Stimulated activated memory B cell treated with anti-CD40 and anti-IgM and Interleukin-4, amounts not matched to agents 10 μg/mL and 1 μg/mL and 100 μg/mL, for 72 hours (primary cell): ENCODE data around the gene RRP36.

Experiments used
- ATAC-seq: fragments of 150-1000 bp; cut with Tn5 transposase; 2 replicates; pipeline ENCODE4 v1.10.0; 2021
- H3K27ac Mint-ChIP-seq: one replicate; pipeline ENCODE4 v1.8.0; 2022; ENCODE audit warnings: mild to moderate bottlenecking, mixed read lengths
- H3K27me3 Mint-ChIP-seq: one replicate; pipeline ENCODE4 v1.8.0; 2022; ENCODE audit warnings: mixed read lengths
- H3K36me3 Mint-ChIP-seq: one replicate; pipeline ENCODE4 v1.8.0; 2022; ENCODE audit warnings: mixed read lengths
- H3K4me1 Mint-ChIP-seq: one replicate; pipeline ENCODE4 v1.8.0; 2022; ENCODE audit warnings: mixed read lengths
- H3K4me3 Mint-ChIP-seq: one replicate; pipeline ENCODE4 v1.8.0; 2022; ENCODE audit warnings: mild to moderate bottlenecking, moderate library complexity, mixed read lengths
- H3K9me3 Mint-ChIP-seq: one replicate; pipeline ENCODE4 v1.8.0; 2022; ENCODE audit warnings: mixed read lengths

The RRP36 gene

DNA sequence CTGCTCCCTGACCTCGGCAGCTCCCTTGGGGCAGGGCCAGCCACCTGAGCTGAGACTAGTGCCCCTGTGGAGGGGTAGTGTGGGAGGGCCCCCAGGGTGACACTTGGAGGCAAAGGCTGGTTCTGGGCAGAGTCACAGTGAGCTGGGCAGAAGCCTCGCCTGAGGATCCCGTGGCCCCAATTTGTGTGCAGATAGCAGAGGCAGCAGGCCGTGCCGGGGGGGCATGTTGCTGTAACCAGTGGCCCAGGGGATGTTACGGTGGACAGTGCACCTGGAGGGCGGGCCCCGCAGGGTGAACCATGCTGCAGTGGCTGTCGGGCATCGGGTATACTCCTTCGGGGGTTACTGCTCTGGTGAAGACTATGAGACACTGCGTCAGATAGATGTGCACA, 4.5 kb upstream of the RRP36 start:
- no peak for ATAC-seq
- H3K27ac Mint-ChIP-seq = peak overlapping the region; percentile 6
- no peak overlapping the region for H3K4me3 Mint-ChIP-seq
- no peaks in the 10 kb centered on the region for H3K9me3 Mint-ChIP-seq
- H3K27me3 Mint-ChIP-seq = no peaks in the 10 kb centered on the region
- peaks cover 66% of the 10 kb centered on the region for H3K4me1 Mint-ChIP-seq
- H3K36me3 Mint-ChIP-seq = peaks cover 27% of the 10 kb centered on the region

DNA sequence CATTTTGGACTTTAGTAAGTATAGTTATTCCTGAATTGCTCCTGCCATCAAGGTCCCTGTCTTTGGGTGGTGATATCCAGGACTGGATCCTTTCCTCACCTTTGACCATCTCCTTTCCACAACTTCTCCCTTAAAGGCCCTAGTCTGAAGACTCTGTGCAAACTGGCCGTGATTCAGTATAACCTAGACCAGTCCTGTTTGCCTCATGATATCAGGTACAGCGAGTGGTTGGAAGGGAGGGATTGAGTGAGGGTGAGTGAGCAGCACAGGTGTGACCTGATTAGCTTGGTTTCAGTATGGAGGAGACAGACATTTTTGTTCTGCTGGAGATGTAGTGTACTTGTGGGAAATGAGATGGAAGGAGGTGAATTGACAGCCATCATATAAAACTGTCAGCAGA, 2.3 kb upstream of the RRP36 start:
- no peak overlapping the region for H3K27ac Mint-ChIP-seq
- no peak for ATAC-seq
- H3K9me3 Mint-ChIP-seq = no peaks in the 10 kb centered on the region
- no peaks in the 10 kb centered on the region for H3K27me3 Mint-ChIP-seq
- peaks cover 35% of the 10 kb centered on the region for H3K36me3 Mint-ChIP-seq
- H3K4me1 Mint-ChIP-seq = peaks cover 53% of the 10 kb centered on the region
- no peak overlapping the region for H3K4me3 Mint-ChIP-seq

DNA sequence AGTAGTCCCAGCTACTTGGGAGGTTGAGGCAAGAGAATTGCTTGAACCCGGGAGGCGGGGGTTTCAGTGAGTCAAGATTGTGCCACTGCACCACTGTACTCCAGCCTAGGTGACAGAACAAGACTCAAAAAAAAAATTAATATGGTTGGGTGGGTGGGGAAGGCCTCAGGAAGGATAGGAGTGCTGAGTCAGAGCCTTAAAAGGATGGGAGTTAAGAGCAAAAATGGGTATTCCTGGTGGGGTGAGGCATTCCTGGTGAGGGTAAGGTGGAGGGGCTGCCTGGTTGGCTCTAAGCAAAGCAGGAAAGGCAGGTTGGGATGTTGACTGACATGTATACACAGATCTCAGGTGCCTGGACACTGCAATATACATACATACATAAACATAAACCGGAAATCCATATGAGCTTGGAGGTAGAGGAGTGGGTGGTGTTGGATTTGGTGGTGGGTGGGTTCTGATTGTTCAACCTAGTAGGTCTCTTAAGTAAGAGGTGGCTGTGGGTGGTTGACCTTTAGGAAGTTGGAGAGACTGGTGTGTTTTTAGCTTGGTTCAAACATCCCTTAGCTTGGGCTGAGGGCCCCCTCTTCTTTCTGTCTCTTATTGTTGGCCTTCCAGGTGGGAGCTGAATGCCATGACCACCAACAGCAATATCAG, 1.2 kb upstream of the RRP36 start:
- Mint-ChIP-seq H3K27me3 (no peaks in the 10 kb centered on the region), H3K27ac (peak overlapping the region; percentile 5), H3K4me1 (peaks cover 50% of the 10 kb centered on the region), H3K4me3 (peak overlapping the region; percentile 12), H3K9me3 (no peaks in the 10 kb centered on the region), H3K36me3 (peaks cover 44% of the 10 kb centered on the region)
- no peak for ATAC-seq

DNA sequence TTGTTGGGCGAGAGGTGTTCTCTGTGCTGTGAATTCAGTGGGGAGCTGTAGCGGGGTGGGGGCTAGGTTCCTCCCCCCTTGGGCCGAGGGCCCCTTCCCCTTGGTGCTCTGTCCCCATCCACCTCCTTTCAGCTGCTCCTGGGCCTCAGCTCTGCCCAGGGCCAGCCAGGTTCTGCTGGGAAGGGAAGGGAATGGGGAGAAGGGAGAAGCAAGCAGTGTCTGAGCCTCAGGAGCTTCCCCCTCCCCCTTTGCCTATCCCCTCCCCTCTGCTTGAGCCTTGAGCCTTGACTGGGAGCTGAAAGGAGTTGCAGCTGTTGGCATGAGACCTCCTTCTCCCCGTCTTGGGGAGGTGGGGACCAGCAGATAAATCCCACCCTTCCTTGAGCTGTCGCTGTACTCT, 576 bp upstream of the RRP36 start:
- H3K36me3 Mint-ChIP-seq = peaks cover 47% of the 10 kb centered on the region
- peak overlapping the region; percentile 96 for H3K27ac Mint-ChIP-seq
- no peaks in the 10 kb centered on the region for H3K9me3 Mint-ChIP-seq
- peaks cover 49% of the 10 kb centered on the region for H3K4me1 Mint-ChIP-seq
- H3K4me3 Mint-ChIP-seq = peak overlapping the region; percentile 99
- no peaks in the 10 kb centered on the region for H3K27me3 Mint-ChIP-seq
- ATAC-seq = no peak

DNA sequence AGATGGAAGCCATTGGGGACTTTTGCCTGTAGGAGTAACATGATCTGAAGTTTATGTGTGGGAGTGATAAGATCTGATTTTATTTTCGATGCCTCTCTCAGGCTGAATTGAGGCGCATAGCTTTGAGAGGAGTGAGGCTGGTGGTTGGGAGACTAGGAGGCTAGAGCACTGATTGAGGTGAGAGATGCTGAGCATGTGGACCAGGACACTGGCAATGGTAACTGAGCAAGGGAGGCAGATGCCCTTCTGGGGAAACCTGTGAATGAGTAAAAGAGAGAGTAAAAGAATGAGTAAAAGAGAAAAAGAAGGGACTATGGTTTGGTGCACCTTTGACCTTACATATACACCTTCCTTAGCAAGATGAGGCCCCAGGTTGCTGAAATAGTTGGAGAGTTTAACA, 3.0 kb downstream of the RRP36 start:
- no peak overlapping the region for H3K4me3 Mint-ChIP-seq
- no peaks in the 10 kb centered on the region for H3K27me3 Mint-ChIP-seq
- no peak overlapping the region for H3K27ac Mint-ChIP-seq
- no peak for ATAC-seq
- peaks cover 54% of the 10 kb centered on the region for H3K36me3 Mint-ChIP-seq
- no peaks in the 10 kb centered on the region for H3K9me3 Mint-ChIP-seq
- peaks cover 23% of the 10 kb centered on the region for H3K4me1 Mint-ChIP-seq

DNA sequence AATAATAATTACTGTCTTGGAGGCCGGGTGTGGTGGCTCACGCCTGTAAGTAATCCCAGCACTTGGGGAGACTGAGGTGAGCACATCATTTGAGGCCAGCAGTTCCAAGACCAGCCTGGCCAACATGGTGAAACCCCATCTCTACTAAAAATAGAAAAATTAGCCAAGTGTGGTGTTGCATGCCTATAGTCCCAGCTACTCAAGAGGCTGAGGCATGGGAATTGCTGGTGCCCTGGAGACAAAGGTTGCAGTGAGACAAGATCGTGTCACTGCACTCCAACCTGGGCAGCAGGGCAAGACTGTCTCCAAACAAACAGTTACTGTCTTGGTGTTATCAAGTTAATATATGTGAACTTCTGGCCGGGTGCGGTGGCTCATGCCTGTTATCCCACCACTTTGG, 4.9 kb downstream of the RRP36 start:
- H3K36me3 Mint-ChIP-seq = peaks cover 53% of the 10 kb centered on the region
- no peak overlapping the region for H3K27ac Mint-ChIP-seq
- no peaks in the 10 kb centered on the region for H3K27me3 Mint-ChIP-seq
- no peaks in the 10 kb centered on the region for H3K9me3 Mint-ChIP-seq
- no peak for ATAC-seq
- no peak overlapping the region for H3K4me3 Mint-ChIP-seq
- H3K4me1 Mint-ChIP-seq = peaks cover 16% of the 10 kb centered on the region

DNA sequence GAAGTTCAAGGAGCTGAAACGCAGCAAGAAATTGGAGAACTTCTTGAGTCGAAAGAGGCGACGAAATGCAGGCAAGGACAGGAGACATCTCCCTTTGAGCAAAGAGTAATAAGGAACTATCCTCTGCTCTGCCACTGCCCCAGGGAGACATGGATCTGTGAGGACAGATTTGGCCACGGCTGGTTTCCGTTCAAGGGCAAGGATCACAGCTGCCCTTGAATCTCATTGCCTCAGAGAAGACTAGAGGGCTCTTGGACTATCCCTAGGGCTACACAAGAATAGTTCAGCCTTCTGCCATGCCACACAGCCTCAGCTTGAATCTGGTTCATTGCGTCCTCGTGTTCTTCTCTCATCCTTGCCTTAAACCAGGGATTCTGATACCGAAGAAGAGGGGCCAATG, 7.7 kb downstream of the RRP36 start:
- Mint-ChIP-seq H3K36me3 (peaks cover 63% of the 10 kb centered on the region), H3K4me3 (no peak overlapping the region), H3K27ac (no peak overlapping the region), H3K27me3 (no peaks in the 10 kb centered on the region), H3K4me1 (peaks cover 7% of the 10 kb centered on the region), H3K9me3 (no peaks in the 10 kb centered on the region)
- no peak for ATAC-seq

DNA sequence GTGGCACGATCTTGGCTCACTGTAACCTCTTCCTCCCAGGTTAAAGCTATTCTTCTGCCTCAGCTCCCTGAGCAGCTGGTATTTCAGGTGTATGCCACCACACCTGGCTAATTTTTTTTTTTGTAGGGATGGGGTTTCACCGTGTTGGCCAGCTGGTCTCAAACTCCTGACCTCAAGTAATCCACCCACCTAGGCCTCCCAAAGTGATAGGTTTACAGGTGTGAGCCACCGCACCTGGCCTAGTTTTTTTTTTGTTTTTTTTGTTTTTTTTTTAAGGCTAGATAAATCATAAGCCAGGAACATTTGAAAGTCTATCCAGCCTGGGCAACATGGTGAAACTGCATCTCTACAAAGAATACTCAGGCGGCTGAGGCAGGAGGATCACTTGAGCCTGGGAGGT, 10.9 kb downstream of the RRP36 start:
- H3K4me1 Mint-ChIP-seq = no peaks in the 10 kb centered on the region
- ATAC-seq = no peak
- H3K4me3 Mint-ChIP-seq = no peak overlapping the region
- peaks cover 55% of the 10 kb centered on the region for H3K36me3 Mint-ChIP-seq
- no peak overlapping the region for H3K27ac Mint-ChIP-seq
- H3K9me3 Mint-ChIP-seq = no peaks in the 10 kb centered on the region
- H3K27me3 Mint-ChIP-seq = no peaks in the 10 kb centered on the region

DNA sequence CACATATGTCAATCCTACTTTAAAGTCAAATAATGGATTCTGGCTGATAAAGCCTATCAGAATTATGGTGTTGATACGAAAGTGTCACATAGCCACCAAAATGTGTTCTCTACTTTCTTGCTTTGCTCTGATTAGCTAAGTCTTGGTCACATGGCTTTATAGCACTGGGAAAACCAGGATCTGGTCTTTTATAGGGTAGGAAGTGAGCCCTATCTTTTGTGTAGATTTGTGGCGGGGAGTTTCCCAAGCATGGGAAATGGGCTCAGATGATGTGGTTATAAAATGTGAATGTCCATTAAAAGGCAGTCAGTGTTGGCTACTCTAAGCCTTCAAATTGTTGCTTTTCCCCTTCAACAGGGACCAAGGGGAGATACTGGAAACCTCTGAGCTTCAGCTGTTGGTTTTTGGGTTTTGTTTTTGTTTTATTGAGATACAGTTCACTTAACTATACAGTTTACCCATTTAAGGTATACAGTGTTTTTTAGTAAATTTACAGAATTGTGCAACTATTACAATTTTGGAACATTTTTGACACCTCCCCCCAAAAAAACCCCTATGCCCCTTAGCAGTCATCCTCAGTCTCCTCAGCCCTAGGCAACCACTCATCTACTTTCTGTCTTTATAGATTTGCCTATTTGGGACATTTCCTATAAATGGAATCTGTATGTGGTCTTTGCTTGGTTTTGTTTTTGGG, 12.2 kb downstream of the RRP36 start:
- no peaks in the 10 kb centered on the region for H3K27me3 Mint-ChIP-seq
- peaks cover 56% of the 10 kb centered on the region for H3K36me3 Mint-ChIP-seq
- H3K27ac Mint-ChIP-seq = no peak overlapping the region
- H3K9me3 Mint-ChIP-seq = no peaks in the 10 kb centered on the region
- H3K4me1 Mint-ChIP-seq = no peaks in the 10 kb centered on the region
- ATAC-seq = no peak
- no peak overlapping the region for H3K4me3 Mint-ChIP-seq

DNA sequence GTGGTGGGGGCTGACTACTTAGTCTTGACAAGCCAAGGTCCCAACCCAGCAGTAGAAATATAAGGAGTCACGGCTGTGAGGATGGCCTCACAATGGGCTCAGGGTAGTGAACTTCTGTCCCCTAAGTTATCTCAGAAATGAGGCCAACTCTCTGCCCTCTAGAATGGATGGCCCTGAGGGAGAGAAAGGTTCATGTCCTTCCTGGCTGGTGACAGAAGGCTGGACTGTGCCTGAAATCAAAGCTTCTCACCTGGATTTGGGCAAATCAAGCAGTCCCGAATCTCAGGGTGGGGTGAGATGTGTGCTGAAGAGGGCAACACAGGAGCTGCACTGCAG, 12.7 kb downstream of the RRP36 start:
- Mint-ChIP-seq H3K36me3 (peaks cover 56% of the 10 kb centered on the region), H3K9me3 (no peaks in the 10 kb centered on the region), H3K4me1 (no peaks in the 10 kb centered on the region), H3K27ac (no peak overlapping the region), H3K4me3 (no peak overlapping the region), H3K27me3 (no peaks in the 10 kb centered on the region)
- no peak for ATAC-seq

DNA sequence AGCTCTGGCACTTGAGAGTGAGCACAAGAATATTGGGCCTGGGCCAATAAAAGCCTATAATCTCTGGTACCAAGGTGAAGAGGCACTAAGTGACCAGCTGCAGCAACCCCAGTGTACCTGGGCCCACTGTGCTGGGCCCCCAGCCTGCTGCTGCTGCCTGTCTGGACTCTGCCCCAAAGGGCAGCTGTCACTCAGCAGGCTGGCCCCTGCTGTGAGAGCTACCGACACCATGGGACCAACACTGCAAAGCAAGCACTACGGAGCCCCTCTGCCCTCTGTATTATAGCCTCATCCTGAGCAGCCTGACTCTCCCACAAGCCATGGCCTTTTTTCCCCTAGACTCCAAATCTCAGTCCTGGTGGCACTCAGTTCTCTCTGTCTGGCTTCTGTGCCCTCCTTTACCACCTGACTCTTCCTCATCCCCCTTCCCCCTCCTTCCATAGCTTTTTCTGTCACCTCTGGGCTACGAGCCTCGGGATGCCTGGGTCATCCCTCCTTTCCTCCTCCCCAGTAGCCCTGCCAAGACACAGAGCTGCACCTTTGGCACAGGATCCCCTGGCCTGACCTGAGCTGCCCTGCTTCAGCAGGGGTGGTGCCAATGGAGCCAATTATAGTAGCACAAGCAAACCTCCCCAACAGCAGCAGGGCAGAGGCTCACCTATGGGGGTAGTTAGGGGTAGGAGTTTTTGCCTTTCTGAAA, 14.2 kb downstream of the RRP36 start:
- no peak overlapping the region for H3K27ac Mint-ChIP-seq
- no peaks in the 10 kb centered on the region for H3K9me3 Mint-ChIP-seq
- H3K4me3 Mint-ChIP-seq = no peak overlapping the region
- H3K27me3 Mint-ChIP-seq = no peaks in the 10 kb centered on the region
- peaks cover 56% of the 10 kb centered on the region for H3K36me3 Mint-ChIP-seq
- no peak for ATAC-seq
- H3K4me1 Mint-ChIP-seq = no peaks in the 10 kb centered on the region

DNA sequence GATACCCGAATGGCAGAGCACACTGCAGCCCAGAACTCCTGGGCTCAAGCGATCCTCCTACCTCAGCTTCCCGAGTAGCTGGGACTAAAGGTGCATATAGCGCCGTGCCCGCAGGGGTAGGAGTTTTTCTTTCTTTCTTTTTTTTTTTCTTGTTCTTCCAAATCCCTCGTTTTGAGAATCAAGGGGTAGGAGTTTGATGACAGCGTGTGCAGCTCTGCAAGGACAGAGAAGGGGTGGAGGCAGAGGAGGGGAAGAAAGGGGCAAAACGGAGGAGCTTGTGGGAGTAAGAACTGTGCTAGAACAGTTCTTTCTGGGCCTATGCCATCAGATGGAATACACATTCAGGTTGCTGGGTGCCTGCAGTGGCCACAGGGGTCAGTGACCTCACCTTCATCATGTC, 15.3 kb downstream of the RRP36 start:
- H3K27ac Mint-ChIP-seq = no peak overlapping the region
- no peak for ATAC-seq
- no peaks in the 10 kb centered on the region for H3K9me3 Mint-ChIP-seq
- peaks cover 62% of the 10 kb centered on the region for H3K36me3 Mint-ChIP-seq
- H3K27me3 Mint-ChIP-seq = no peaks in the 10 kb centered on the region
- no peak overlapping the region for H3K4me3 Mint-ChIP-seq
- peaks cover 5% of the 10 kb centered on the region for H3K4me1 Mint-ChIP-seq

DNA sequence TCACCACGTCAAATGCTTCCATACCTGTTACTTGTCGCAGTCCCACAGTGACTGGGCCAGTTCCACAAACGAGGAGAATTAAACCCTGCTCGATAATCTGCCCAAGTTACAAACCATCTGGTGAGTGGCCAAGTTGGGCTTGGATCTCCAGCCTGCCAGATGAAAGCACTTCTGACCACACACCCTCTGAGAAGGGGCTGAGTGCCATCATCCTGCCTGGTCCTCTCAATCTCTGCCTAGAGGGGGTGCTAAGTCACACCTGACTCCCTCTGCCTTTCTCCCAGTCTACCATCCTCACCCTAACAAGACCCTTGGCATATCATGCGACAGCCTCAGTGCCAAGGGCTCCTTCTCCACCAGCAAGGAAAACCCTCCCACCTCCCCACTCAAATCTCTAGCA, 15.8 kb downstream of the RRP36 start:
- no peaks in the 10 kb centered on the region for H3K27me3 Mint-ChIP-seq
- no peaks in the 10 kb centered on the region for H3K9me3 Mint-ChIP-seq
- no peak overlapping the region for H3K27ac Mint-ChIP-seq
- no peak for ATAC-seq
- peaks cover 5% of the 10 kb centered on the region for H3K4me1 Mint-ChIP-seq
- peaks cover 59% of the 10 kb centered on the region for H3K36me3 Mint-ChIP-seq
- no peak overlapping the region for H3K4me3 Mint-ChIP-seq

DNA sequence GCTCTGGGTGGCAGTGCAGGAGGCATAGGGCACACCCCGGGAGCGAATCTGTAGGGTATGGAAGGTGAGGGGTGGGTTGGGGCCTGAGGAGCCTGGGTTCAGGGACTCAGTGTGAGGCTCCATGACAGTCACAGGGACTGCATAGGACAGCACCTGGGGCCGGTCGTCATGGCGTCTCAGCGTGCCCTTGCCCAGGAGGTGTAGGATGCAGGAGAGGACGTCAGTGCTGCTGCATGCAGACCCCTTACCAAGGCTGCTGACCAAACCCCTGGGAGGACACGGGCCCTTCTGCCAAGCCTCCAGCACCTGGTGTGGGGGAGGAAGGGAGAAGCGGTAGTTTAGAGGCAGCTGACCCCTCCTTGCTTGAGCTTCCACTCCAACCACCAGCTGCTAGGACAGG, 16.3 kb downstream of the RRP36 start:
- ATAC-seq = no peak
- H3K4me1 Mint-ChIP-seq = peaks cover 5% of the 10 kb centered on the region

DNA sequence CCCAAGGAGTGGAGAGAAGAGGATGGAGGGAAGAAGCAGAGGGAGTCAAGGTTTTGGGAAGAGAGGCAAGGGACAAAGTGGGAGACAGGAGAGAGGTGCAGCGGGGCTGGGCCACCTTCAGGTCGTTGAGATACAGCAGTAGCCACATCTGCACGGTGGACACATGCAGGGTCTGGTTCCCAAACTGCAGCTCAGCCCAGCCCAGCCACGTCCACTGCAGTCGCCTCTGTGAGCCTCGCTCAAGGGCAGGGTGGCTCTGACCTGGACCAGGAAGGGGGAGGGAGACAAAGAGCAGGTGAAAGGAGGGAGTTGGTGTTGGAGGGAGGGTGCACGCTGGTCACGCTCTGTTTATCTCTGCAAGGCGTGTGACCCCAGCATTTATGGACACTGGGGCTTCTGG, 17.3 kb downstream of the RRP36 start:
- Mint-ChIP-seq H3K4me3 (no peak overlapping the region), H3K27ac (no peak overlapping the region), H3K27me3 (no peaks in the 10 kb centered on the region), H3K4me1 (peaks cover 5% of the 10 kb centered on the region), H3K36me3 (peaks cover 67% of the 10 kb centered on the region), H3K9me3 (no peaks in the 10 kb centered on the region)
- no peak for ATAC-seq

More for the DNA sequence above, 16.3 kb downstream of the RRP36 start:
- H3K36me3 Mint-ChIP-seq = peaks cover 64% of the 10 kb centered on the region
- no peaks in the 10 kb centered on the region for H3K27me3 Mint-ChIP-seq
- H3K9me3 Mint-ChIP-seq = no peaks in the 10 kb centered on the region
- H3K27ac Mint-ChIP-seq = no peak overlapping the region
- H3K4me3 Mint-ChIP-seq = no peak overlapping the region
